ENCODE measurements around the gene ADGRG6. TPM values are rescaled to one million over a fixed set of nuclear protein-coding genes. Genes with fewer than 3 reads are reported as not detected.

ADGRG6 gene
- total and polyA plus RNA-seq, 4 donors, result 18.7 to 110 (median 45.7) TPM

GRCh38 chr6:142414462-142415250 is 112.8 kb downstream of the ADGRG6 start:
- Histone ChIP-seq H3K4me3 (ENCODE audit: low read depth in 1 of 3, low read length in 3 of 3) (no peak overlapping the region), H3K27ac (ENCODE audit: low read depth in 1 of 2, low read length in 2 of 2) (no peak overlapping the region), H3K27me3 (ENCODE audit: control insufficient read depth in 4 of 4, insufficient read depth in 4 of 4, low read length in 3 of 4) (no peaks in the 10 kb centered on the region), H3K4me1 (ENCODE audit: control insufficient read depth in 4 of 4, insufficient read depth in 4 of 4, low read length in 3 of 4) (no peaks in the 10 kb centered on the region), H3K9ac (ENCODE audit: low read depth in 1 of 2, low read length in 2 of 2) (no peak overlapping the region), H3K36me3 (ENCODE audit: control insufficient read depth in 4 of 4, insufficient read depth in 3 of 4, low read depth in 1 of 4, low read length in 3 of 4) (peaks cover 4 to 65% (median 42%) of the 10 kb centered on the region in 4 donors), H3K9me3 (ENCODE audit: control insufficient read depth in 4 of 4, low read length in 3 of 4) (no peaks in the 10 kb centered on the region)
- no peak for DNase-seq (ENCODE audit: low spot score)
- TF ChIP-seq SP1 (IDR thresholded peaks at IDR 0.05) (no peak), REST (IDR thresholded peaks at IDR 0.05) (no peak)
- WGBS, result 95% methylated on average over 8 of the region's 8 CpGs

- Histone ChIP-seq H3K9me3 (ENCODE audit: control insufficient read depth in 4 of 4, low read length in 3 of 4) (no peaks in the 10 kb centered on the region), H3K36me3 (ENCODE audit: control insufficient read depth in 4 of 4, insufficient read depth in 3 of 4, low read depth in 1 of 4, low read length in 3 of 4) (peaks cover 4 to 67% (median 54%) of the 10 kb centered on the region in 4 donors), H3K4me1 (ENCODE audit: control insufficient read depth in 4 of 4, insufficient read depth in 4 of 4, low read length in 3 of 4) (no peaks in the 10 kb centered on the region), H3K4me3 (ENCODE audit: low read depth in 1 of 3, low read length in 3 of 3) (no peak overlapping the region), H3K27me3 (ENCODE audit: control insufficient read depth in 4 of 4, insufficient read depth in 4 of 4, low read length in 3 of 4) (no peaks in the 10 kb centered on the region), H3K27ac (ENCODE audit: low read depth in 1 of 2, low read length in 2 of 2) (no peak overlapping the region), H3K9ac (ENCODE audit: low read depth in 1 of 2, low read length in 2 of 2) (no peak overlapping the region)
- WGBS, result 79% methylated on average over 3 of the region's 3 CpGs
- DNase-seq (ENCODE audit: low spot score), result no peak
- TF ChIP-seq RAD21 (IDR thresholded peaks at IDR 0.05) (no peak), SP1 (IDR thresholded peaks at IDR 0.05) (no peak), HNF4G (IDR thresholded peaks at IDR 0.05) (no peak), MAX (IDR thresholded peaks at IDR 0.05) (no peak), EGR1 (IDR thresholded peaks at IDR 0.05; ENCODE audit: low read depth in 2 of 2) (no peak), JUND (IDR thresholded peaks at IDR 0.05) (no peak), FOXA2 (IDR thresholded peaks at IDR 0.05) (no peak), RXRA (IDR thresholded peaks at IDR 0.05) (no peak), ZBTB33 (IDR thresholded peaks at IDR 0.05) (no peak), HNF4A (conservative IDR thresholded peaks at IDR 0.05) (no peak), GABPA (IDR thresholded peaks at IDR 0.05 in 1 of 2, conservative IDR thresholded peaks at IDR 0.05 in 1 of 2) (no peak), FOXA1 (IDR thresholded peaks at IDR 0.05) (no peak), TAF1 (conservative IDR thresholded peaks at IDR 0.05) (no peak), YY1 (IDR thresholded peaks at IDR 0.05) (no peak)
Observed at GRCh38 chr6:142416179-142416578, 114.4 kb downstream of the ADGRG6 start.

Data from liver (tissue), 9 donors.